KG1 (cell line): ENCODE data around the gene ANO2.
"Not testable (repeated sequence)": the region's sequence is repeated elsewhere in the genome, so short reads cannot be mapped to it uniquely, and the experiment has no call there.

Experiments
- DNase-seq: peaks from one replicate; lab custom pipeline; 2025; lab: John Stamatoyannopoulos, UW

Gene ANO2

DNA sequence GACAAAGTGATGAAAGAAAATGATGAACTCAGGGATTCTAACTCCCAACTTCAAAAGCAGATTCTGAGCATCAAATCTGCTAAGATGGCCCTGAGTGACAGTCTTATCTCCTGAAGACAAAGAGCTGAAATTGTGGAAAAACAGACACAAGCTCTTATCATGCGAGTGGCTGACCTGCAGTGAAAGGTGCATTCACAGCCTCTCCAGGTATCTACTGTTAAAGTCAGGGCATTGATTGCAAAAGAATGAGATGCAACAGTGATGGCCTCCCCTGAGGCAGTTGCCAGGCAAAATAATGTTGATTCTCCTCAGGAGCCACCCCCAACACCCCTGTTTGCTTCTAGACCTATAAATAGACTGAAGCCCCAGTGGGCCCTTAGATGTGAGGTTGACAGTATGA, 126.2 kb downstream of the ANO2 start:
- not testable (repeated sequence) for DNase-seq

DNA sequence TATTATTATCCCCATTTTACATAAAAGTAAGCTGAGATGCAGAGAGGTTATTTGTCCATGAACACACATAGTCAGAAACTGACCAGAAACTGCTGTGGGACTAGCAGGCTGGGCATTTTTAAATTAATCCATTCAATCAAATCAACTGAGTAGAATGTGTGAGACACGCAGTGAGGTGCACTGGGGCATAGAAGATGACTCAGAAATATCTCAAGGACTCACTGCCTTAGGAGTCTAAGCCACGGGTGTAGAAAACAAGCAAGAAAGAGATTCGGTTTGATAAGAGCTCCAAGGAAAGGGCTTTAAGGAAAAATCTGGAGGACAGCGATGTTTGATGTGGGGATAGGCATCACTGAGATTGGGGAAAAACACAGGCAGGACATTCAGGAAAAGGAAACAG, 127.8 kb downstream of the ANO2 start:
- no peak for DNase-seq

DNA sequence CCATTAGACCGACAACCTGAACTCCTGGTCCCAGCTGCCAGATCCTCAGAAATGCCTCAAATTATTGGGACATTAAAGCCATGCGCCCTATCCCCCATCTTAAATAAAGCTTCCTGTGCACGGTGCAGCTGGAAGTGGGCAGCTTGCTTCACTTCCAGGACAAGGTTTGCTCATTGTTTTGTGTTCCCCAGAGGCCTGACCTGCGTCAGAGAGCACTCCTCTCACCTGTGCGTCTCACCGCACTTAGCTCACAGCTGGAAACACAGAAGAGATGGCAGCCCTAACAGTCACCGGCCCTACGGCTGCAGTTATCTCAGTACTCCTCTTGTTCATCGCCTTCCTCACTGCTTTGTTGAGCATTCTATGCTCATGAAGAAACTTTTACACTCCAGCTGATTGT, 135.5 kb downstream of the ANO2 start:
- DNase-seq: no peak

DNA sequence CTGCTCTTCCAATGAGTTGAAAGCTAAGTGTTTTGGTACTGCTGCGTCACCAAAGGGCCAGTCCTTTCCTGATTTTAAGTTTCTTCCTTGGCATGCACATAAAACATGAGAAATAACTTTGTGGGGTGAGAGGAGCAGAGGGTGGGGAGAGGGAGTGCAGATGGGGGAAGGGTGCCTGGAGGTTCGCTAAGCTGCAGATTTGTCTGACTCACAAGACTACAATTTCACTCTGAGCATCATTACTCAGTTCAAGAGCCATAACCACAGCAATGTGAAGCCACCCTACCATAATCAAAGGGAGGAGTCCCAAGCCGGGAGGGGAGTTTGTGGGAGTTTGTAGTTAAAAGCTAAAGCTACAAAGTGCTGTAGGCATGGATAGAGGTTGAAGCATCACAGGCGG, 136.1 kb downstream of the ANO2 start:
- DNase-seq: no peak

DNA sequence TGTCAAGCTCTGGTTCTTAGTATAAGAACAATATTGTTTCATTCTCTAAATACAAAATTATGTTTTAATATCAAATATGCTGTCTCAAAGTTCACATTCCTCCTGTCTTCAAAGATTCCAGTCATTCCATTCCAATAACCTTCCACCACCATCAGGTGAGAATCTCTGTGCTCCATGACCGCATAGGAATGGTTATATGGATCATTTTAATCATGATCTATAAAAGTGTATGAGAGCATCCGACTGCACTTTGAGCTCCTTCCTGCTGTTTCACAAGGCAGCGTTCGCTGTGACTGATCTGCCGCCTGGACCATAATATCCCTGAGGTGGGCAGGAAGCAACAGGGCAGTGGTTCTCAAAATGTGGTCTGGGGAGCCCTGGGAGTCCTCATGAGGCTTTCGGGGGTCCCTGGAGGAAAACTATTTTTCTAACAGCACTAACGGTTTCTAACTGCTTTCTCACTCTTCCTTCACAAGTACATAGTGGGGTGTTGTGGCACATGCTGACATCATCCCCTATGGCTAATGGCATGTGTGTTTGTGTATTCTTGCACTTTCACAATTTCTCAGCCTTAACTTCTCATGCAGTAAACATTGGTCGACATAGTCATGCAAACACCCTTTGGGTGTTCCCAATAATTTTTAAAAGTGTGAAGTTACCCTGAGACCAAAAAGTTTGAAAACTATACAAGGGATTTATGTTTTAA, 137.4 kb downstream of the ANO2 start:
- no peak for DNase-seq

DNA sequence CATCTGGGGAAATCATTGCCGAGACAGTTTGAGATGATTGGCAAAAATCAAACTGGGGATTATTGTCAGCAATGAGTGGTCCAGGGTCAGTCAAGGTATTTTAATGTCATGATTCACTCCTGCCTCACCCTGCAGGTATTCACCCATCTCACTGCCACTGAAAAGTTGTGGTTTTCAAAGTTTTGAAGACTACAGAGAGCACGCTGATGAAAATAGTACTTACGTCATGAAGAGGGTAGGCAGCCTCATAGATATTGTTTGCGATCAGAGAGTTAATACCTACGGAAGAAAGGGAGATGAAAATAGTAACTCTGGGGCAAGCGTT, 138.0 kb downstream of the ANO2 start:
- DNase-seq: no peak

DNA sequence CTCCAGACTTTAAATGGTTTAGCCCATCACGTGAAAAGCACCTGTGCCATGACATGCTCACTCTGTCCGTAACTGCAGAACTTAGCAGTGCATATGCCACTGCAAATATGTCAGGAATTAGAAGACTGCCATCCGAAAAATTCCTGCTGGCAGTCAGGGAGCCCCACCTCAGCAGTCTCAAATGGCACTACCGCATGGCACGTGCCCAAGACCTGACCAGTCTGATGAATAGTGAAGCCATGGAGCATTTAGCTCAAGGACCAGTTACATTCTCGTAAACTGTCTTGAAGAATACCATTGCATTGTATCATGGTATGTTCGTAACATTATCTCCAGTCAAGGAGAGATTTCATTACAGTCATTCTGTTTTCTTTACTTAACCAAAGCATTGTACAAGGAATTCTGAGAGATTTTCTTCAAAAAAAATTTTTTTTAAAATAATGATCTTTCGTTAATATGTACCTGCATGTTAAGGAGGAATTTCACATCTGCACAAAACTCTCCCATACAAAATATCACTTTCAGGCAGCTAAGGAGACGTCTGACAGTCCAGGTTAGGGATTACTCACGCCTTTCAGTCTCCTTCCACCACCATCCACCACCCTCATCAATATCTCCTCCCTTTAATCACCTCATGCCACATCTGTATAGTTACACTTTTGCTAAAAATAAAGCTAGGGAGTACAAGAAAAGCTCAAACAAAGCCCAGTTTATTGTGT, 138.5 kb downstream of the ANO2 start:
- DNase-seq: no peak

DNA sequence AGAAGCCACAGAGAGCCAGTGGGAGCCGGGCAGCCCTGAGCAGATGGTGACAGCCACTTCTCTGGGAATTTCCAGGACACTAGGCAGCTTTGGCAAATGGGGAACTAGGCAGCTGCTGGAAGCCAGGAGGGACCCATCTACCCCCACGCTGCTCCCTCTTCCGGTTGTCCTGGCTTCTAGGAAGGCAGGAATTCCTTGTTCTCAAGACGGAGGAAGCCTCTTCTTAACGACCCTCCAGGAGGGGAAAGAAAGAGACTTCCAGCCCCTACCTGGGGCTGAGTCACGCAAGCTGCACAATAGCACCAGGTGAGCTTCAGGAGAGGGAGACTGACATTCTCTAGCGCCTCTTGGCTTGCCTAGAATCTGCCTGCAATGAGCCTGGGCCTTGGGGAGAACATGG, 141.5 kb downstream of the ANO2 start:
- no peak for DNase-seq

DNA sequence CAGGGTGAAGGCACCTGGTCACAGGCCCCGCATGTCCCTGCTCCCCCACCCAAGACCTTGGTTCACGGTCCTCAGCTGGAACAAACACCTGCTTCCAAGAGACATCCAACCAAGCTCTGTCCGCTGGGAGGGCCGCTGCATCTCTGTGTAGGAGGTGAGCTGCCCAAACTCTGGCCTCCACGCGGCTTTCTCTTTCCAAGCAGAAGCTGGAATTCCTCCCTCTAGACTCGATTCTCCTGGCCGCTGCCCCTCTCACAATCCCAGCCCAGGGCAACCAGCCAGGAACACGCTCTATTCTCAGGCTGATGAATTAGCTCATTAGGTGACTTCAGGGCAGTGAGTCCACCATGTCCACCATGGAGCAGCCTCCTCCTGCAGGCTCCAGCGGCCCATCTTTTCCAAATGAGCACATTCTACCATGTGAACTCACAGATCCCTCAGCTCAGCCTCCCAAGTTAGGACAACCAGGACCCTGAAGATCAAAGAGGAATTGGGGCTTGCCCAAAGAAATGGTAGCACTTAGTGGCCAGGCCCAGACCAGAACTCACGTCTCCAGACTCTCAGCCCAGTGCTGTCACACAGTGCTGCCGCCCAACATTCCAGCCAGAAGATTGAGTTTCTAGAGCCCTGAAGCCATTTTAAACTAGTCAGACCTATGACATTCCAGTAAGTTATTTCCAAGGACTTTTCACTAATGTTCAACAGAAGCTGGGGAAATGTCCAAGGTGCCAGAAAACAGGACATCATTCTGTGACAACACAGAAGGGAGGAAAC, 146.6 kb downstream of the ANO2 start:
- DNase-seq: no peak

DNA sequence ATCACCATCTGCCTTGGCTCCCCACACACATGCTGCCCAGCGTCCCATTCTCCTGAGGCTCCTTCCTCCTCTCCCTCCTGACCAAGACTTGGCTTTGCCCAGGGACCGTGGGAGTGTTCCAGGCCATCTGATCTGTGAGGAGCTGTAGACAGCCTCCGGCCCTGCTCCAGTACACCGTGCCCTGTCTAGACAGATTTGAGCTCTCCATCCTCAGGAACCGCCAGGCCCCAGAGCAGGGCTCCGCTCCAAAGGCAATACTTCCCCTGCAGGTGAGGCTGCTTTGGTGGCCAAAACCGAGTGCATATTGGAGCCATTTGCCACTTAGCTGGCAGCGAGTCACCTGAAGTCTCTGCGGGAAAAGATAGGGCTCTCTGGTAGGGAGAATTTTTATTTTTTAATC, 147.4 kb downstream of the ANO2 start:
- no peak for DNase-seq

DNA sequence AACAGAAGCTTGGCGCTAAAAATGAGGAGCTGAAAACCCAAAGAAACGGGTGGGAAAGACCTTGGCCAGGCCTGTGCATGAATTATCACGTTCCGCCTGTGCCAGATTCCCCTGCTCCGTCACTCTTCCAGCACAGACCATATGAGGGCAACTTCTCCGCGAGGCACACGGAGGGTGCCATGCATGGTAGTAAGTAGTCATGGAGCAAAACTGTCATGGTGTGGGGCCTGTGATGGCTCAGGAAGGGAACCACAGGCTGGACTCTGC, 148.2 kb downstream of the ANO2 start:
- no peak for DNase-seq

DNA sequence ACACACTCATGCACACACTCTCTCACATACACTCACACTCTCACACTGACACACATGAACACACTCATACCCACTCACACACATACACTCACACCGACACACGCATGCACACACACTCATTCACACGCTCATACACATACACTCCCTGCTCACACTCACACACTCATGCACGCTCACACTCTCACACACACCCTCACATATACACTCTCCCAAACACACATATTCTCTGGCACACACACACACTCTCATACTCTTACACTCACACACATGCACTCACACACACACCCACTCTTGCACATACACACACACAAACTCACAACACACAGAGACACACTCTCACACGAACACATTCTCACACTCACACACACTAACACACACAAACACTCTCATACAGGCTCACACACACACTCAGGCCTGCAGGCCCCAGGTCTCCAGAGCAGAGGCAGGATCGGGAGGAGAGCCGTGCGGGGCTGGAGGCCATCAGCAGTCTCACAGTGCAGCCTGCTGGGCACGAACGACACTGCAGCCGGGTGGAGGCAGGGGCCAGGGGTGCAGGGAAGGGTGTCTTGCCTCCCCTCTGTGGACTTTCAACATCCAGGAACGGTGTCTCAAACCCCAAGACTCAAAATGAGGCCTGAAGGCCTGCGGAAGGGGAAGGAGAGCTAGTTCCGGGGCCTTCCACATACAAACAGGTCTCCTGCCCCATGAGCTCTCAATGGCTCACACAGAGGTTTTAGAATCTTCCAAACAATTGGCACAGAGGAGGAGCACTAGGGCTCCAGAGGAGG, 148.7 kb downstream of the ANO2 start:
- DNase-seq: no peak

DNA sequence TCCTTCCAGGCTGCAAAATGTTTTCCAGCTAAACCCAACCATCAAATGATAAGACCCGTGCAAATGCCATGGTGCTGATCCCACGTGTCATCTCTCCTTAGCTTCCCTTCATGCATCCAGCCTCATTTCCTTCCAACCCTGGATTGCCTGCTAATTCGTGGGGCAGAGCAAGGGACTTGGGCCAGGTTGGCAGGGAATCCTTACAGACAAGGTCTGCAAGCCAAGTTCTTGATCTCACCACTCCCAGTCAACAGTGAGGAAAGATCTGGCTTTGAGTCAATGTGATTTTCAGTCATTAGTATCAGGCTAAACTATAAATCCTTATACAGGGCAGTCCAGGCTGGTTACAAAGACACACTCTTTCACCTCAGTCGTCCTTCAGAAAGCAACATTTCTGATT, 150.9 kb downstream of the ANO2 start:
- no peak for DNase-seq

DNA sequence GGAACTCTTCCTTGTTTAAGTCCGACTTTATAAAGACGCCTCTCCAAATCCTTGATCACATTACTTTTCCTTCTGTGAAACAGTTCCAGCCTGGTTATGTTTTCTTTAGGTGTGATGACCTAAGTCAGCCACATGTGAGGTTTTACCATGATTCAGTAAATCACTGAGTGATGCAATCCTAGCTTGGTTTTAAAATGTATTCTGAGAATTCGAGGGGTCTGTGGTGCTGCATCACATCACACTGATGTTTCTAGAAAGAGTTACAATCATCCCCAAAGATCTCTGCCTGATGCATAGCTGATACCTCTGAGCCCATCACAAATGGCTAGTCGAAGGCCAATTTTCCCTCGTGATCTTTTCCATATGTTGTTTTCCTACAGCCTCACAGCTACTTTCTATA, 152.7 kb downstream of the ANO2 start:
- DNase-seq: no peak

DNA sequence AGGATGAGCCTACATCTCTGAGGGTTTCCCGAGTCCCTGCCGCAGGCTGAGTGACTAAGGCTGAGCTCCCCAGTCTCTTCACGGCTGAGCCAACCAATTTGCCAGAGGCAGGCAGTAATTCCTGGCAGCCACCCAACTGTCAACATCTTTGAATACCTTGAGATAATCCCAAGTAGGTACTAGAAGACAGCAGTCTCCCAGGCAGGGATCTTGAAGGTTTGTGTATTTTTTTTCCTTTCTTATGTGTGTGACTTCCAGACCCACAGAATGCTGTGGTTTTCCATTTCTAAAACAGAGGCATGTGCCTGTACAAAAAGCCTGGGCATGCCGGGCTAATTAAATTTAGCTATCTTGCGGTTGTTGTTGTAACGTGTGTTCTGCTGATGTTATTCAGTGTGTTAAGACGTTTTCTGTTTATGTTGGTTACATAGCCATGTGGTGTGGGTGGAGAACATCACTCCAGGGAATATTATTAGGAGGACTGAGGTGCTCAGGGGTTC, 155.5 kb downstream of the ANO2 start:
- no peak for DNase-seq

DNA sequence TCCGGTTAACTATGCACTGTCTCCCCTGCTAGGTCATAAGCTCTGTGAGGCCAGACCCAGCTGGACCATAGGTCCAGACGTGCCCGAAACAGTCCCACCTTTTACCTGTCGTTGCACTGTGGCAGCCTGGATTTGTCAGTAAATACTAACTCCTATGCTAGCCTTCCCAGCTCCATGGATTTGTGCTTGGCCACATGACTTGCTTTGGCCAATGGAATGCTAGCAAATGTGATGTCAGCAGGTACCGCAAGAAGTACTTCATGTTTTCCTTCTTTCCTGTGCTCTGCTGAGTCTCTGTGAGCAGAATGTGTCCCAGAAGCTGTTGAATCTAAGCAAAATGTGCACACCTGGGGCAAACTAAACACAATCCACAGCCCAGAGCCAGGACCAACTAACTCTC, 157.2 kb downstream of the ANO2 start:
- no peak for DNase-seq

DNA sequence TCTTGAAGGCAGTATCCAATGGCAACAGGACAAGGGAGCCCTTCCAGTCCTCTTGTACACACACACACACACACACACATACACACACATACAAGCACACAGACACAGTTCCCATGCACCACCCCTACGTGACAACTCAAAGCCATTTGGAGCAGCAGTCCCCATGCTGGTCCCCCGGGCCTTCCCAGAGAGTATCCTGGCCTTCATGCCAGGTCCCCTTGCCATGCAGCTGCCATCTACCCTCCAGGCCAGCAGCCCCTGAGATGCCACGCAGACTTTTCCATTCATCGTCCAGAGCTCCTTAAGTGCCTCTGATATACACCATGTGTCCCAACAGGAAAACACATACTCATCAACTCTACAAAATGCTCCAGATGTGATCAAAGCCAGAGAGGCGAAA, 159.5 kb downstream of the ANO2 start:
- DNase-seq: no peak

DNA sequence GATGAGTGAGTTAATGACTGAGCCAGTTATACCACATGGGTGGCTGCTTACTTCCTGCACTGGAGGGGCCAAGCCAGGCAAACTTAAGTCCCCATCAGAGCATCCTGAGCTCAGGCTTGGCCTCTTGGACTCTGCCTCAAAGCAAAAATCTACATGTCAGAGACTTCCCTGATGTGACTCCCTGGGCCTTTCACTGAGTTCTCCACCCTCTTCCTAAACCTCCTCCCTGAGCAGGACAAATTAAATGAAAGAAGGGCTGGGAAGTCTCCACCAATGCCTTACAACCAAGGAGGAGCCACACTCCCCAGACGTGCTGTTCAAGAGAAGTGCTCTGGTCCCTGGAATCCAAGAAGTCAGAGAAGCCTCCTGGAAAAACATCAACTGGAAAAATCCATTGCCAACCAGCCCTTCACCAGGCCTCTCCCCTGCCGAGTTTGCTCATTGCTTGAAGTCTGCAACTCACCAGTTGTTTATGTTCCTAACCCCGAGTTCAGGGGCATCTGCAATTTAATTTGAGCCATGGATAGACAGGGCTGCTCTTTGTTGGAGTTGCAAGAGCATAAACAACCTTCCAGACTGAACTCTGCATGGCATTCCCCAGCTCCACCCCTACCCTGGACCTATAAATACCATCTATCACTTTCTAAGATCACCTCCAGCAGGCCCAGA, 160.5 kb downstream of the ANO2 start:
- DNase-seq: no peak

DNA sequence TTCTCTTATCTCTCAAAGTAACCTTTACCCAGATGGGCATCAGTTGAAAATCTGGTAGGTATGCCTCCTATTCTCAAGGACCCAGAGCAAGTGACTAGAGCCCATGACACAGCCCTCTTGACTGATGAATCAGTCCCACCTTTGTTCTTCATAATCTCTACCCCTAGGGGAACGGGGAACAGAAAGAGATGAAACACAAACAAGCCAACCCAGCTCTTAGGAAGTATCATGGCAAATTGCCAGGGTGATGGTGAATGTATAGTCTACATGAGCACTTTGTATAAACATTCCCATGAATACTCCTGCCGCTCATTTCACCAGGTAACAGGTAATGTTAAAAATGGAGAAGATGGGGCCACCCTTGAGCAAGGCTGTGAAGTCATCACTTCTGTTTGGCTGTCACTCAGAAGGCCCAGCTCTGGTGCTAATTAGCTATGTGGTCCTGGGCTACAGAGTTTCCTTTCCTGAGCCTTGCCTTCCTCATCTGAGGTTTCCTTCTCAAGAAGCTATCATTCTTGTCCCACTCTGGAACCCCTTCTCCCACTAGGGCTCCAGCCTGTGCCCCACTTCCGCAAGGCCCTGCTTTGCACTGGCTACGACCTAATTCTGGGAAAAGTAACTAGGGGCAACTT, 161.7 kb downstream of the ANO2 start:
- DNase-seq: no peak

DNA sequence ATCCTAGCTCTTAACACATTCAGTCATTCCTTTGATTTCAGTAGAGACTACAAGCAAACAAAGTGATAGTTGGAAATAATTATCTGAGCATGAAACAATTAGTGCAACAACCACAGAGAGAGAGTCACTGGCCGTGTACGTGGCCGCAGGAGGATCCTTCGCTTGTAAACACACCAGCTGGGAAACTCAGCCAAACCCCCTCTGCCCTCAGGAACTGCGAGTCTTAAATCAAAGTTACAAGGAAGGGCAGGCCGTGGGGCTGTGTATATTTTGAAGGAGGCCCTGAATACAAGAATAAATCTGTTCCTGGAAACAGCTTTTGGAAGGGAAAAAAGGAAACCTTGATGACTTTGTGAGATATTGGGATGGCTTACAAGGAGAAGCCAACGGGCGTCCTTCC, 164.5 kb downstream of the ANO2 start:
- DNase-seq: no peak

DNA sequence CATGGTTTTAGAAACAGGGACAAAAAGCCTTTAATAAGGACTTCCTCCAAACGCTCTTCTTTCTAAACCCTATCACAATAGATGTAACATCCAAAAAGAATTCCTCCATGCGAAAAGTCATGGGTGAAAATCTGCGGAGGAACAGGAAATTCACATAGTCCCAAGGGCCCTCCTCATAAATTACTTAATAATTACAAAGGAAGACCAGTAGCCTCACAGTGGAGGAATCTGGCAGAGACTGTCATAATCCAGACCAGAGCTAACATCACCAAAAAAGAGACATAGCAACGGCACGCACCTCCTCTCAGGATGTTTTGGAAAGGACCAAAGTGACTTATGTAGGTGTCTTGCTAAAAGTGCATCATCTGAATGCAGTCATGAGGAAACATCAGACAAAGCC, 165.7 kb downstream of the ANO2 start:
- DNase-seq: no peak

DNA sequence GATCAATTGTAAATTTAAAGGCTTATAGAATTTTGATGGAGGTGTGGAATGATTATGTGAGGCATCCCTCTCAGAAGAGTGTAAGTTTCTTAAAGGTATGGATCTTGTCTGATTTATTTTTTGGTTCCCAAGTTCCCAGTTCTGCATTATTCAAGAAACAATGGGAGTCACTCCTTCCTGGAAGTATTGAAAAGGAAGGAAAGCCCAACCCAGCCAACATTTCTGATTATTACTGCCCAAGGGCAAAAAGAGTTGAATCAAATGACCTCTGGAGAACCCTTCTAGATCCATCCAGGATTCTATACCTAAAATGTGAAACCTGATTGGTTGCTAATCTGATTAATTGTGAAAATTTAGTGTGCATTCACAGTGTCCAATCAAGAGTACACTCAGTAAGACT, 166.2 kb downstream of the ANO2 start:
- DNase-seq: no peak
